ENCODE data around the gene PTPRG.

DNA sequence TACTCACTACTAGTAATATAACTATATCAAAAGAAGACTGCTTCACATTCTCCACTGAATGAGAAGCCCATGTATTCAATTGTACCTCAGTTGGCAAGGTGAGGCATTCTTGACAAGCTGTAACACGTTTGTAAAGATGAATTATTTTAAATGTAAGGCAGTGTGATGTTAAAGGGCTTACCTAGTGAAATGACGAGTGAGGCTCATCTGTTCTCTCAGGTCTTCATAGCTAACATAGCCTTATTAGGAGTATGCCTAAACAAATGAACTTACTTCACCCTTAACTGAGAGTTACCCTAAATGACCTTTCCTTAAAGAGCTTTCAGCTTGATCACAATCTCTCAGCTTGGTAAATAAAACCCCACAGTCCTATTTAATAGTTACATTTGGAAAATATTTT lies 684.7 kb downstream of the PTPRG start:
- TF ChIP-seq, protein P1, sequence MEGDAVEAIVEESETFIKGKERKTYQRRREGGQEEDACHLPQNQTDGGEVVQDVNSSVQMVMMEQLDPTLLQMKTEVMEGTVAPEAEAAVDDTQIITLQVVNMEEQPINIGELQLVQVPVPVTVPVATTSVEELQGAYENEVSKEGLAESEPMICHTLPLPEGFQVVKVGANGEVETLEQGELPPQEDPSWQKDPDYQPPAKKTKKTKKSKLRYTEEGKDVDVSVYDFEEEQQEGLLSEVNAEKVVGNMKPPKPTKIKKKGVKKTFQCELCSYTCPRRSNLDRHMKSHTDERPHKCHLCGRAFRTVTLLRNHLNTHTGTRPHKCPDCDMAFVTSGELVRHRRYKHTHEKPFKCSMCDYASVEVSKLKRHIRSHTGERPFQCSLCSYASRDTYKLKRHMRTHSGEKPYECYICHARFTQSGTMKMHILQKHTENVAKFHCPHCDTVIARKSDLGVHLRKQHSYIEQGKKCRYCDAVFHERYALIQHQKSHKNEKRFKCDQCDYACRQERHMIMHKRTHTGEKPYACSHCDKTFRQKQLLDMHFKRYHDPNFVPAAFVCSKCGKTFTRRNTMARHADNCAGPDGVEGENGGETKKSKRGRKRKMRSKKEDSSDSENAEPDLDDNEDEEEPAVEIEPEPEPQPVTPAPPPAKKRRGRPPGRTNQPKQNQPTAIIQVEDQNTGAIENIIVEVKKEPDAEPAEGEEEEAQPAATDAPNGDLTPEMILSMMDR (IDR thresholded peaks at IDR 0.05; ENCODE audit: insufficient read depth, low read depth, low read length): no peak
- no peak for TF ChIP-seq EZH2 (IDR thresholded peaks at IDR 0.05; ENCODE audit: insufficient read depth, low read length)
